Lower leg skin (tissue), 4 donors: ENCODE results near the gene SPATA2L. TPM values are rescaled to one million over a fixed set of nuclear protein-coding genes. Genes with fewer than 3 reads are reported as not detected.

ENCODE experiments used
- DNase-seq, 2 donors: peaks; one replicate each; pipeline ENCODE4 v3.0.0-alpha.2; 2019; ENCODE audit warnings: low spot score in 2 of 2
- H3K4me3 ChIP-seq: fragments of 200-600 bp; sonication (generic); 2 replicates; pipeline ENCODE4 v1.5.1; 2017; ENCODE audit warnings: mild to moderate bottlenecking, low read depth; ENCODE audit not compliant: poor library complexity, severe bottlenecking
- CTCF ChIP-seq, 3 donors: fragments of 450-650 bp; IDR thresholded peaks; one replicate each; pipeline ENCODE4 v1.5.1; 2016; ENCODE audit warnings: antibody characterized with exemption in 3 of 3, mild to moderate bottlenecking in 3 of 3, moderate library complexity in 2 of 3
- POLR2A ChIP-seq, 2 donors: fragments of 450-650 bp; IDR thresholded peaks; one replicate each; pipeline ENCODE4 v1.6.1; 2016 to 2017; ENCODE audit warnings: antibody characterized with exemption in 2 of 2, mild to moderate bottlenecking in 1 of 2, moderate library complexity in 1 of 2
- WGBS, 2 donors: methylation state at CpG; one replicate each; pipeline ENCODE4 v1.1.5; 2018; 5-methylcytosine and 5-hydroxymethylcytosine counted together
- intact Hi-C: fragments of 100-400 bp; cut with DNase I; formaldehyde crosslinking; loops from one replicate; pipeline ENCODE4 v1.15.0; 2023; ENCODE audit warnings: low total_unique reads
- total RNA-seq, 4 donors: library from RNA; depleted of rRNA; stranded (reverse); fragments of >200 nt; gene quantifications; one replicate each; pipeline ENCODE4 v1.1.0, GENCODE V29; 2016

The SPATA2L gene
- total RNA-seq, 4 donors from 2014 or later = 18.3 to 34.6 (median 28.4) TPM

GRCh38 chr16:89653656-89654295 lies 47.7 kb downstream of the SPATA2L start:
- no peak overlapping the region for H3K4me3 ChIP-seq
- WGBS, 2 donors = 78 to 83% methylated on average over 10 of the region's 10 CpGs
- intact Hi-C loops = no loop called here
- TF ChIP-seq POLR2A (IDR thresholded peaks at IDR 0.05) = no peak
- no peak for TF ChIP-seq CTCF (IDR thresholded peaks at IDR 0.05)
- no peak for DNase-seq

- TF ChIP-seq POLR2A (IDR thresholded peaks at IDR 0.05) = no peak
- no peak for TF ChIP-seq CTCF (IDR thresholded peaks at IDR 0.05)
- 84 to 87% methylated on average over 10 to 15 of the region's 15 CpGs for WGBS, 2 donors
- H3K4me3 ChIP-seq = no peak overlapping the region
- intact Hi-C loops = no loop called here
- DNase-seq = no peak
Measured at GRCh38 chr16:89651584-89651983, 49.9 kb downstream of the SPATA2L start.

- 56 to 83% methylated on average over 12 of the region's 12 CpGs for WGBS, 2 donors
- no peak for DNase-seq
- TF ChIP-seq POLR2A (IDR thresholded peaks at IDR 0.05) (no peak), CTCF (IDR thresholded peaks at IDR 0.05) (no peak)
- no peak overlapping the region for H3K4me3 ChIP-seq
- intact Hi-C loops = no loop called here
Measured at GRCh38 chr16:89646906-89647305, 54.6 kb downstream of the SPATA2L start.

Other genes with a start within 250 kb of the SPATA2L start
- gene ANKRD11, start 211.1 kb downstream of the SPATA2L start, total RNA-seq = 100 to 1,000 TPM in 2 of 4 donors, 10 to 100 TPM in 2; 75.6 to 183 (median 108) TPM
- gene SPG7, start 193.3 kb downstream of the SPATA2L start, total RNA-seq = 100 to 1,000 TPM in 1 of 4 donors, 10 to 100 TPM in 3; 79.0 to 156 (median 92.3) TPM
- gene RPL13, start 141.0 kb downstream of the SPATA2L start, total RNA-seq = over 10,000 TPM in 2 of 4 donors, 1,000 to 10,000 TPM in 2; 8,523 to 25,229 (median 9,742) TPM
- 1 to 10 TPM; 1.1 to 3.3 (median 2.5) TPM for gene CPNE7, start 125.9 kb downstream of the SPATA2L start, total RNA-seq
- 1 to 10 TPM in 2 of 4 donors, not detected in 2; 1.7 to 3.7 TPM for gene DPEP1, start 88.1 kb downstream of the SPATA2L start, total RNA-seq
- gene CHMP1A, start 44.0 kb downstream of the SPATA2L start, total RNA-seq = 100 to 1,000 TPM in 1 of 4 donors, 10 to 100 TPM in 3; 78.3 to 141 (median 91.1) TPM
- 1 to 10 TPM; 1.1 to 4.1 (median 2.5) TPM for gene SPATA33, start 43.9 kb downstream of the SPATA2L start, total RNA-seq
- gene CDK10, start 15.0 kb downstream of the SPATA2L start, total RNA-seq = 10 to 100 TPM; 34.6 to 69.1 (median 40.9) TPM
- 1 to 10 TPM; 5.8 to 9.8 (median 7.0) TPM for gene VPS9D1, start 19.2 kb upstream of the SPATA2L start, total RNA-seq
- 10 to 100 TPM; 44.7 to 62.0 (median 52.8) TPM for gene ZNF276, start 19.8 kb upstream of the SPATA2L start, total RNA-seq
- 1 to 10 TPM; 2.0 to 5.6 (median 3.8) TPM for gene FANCA, start 114.9 kb upstream of the SPATA2L start, total RNA-seq
- 1 to 10 TPM; 2.0 to 5.9 (median 3.9) TPM for gene SPIRE2, start 126.8 kb upstream of the SPATA2L start, total RNA-seq
- gene TCF25, start 171.9 kb upstream of the SPATA2L start, total RNA-seq = 100 to 1,000 TPM; 132 to 197 (median 147) TPM
- 1 to 10 TPM; 3.4 to 6.5 (median 4.5) TPM for gene MC1R, start 217.2 kb upstream of the SPATA2L start, total RNA-seq
- 1 to 10 TPM; 1.9 to 7.4 (median 3.9) TPM for gene TUBB3, start 221.6 kb upstream of the SPATA2L start, total RNA-seq
- 10 to 100 TPM; 73.6 to 86.0 (median 83.7) TPM for gene DEF8, start 247.1 kb upstream of the SPATA2L start, total RNA-seq